IPS DF 4.7 (cell line): ENCODE measurements around the gene RBM38.

Source experiments
- DNase-seq: peaks from one replicate; pipeline ENCODE4 v3.0.0-alpha.2; 2013; ENCODE audit warnings: low spot score; ENCODE audit errors: extremely low read depth

Gene RBM38

DNA sequence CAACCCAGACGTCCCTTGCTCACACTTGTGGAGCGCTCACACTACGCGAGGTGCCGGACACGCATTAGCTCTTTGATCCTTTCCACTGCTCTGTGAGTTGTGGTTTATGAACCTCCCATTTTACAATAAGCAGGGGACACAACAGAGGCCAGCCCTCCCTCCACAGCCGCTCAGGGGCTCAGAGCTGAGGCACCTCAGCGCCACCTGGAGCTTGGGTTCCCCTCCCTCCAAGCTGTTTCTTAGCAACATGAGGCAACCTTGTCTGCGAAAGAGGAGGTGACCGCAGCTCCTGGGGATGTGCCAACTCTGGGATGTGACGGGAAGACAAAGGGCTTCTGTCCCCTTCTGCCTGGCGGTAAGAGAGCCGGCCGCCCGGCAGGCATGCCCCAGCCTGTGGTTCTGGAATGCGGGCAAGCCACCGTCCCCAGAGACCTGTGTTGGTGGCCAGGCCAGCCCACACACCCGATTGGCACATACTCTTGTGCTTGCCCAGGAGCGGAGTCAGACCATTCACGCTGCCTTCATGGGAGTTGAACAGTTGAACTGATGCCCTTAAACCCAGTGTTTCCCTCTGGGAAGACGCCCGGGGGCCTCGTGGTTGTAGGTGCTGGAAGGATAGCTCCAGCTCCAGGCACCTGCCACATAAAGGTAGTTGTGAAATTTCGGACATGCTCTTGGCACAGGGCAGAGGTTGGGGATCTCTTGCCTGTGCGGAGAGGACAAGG, 44.5 kb downstream of the RBM38 start:
- no peak for DNase-seq

DNA sequence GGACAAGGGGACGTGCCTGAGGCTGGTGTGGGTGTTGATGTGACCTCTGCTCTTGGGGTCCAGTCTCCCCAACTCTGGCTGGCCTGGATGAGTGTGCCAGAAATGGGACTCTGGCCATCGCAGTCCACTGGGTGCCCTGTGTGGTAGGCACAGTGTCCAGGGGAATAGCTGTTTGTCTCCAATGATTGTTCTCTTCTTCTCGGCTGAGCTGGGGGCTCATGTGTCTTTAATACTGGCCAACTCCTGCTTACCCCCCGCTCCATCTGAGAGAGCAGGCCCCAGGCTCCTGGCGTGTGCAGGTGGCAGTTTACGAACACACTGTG, 45.0 kb downstream of the RBM38 start:
- no peak for DNase-seq

DNA sequence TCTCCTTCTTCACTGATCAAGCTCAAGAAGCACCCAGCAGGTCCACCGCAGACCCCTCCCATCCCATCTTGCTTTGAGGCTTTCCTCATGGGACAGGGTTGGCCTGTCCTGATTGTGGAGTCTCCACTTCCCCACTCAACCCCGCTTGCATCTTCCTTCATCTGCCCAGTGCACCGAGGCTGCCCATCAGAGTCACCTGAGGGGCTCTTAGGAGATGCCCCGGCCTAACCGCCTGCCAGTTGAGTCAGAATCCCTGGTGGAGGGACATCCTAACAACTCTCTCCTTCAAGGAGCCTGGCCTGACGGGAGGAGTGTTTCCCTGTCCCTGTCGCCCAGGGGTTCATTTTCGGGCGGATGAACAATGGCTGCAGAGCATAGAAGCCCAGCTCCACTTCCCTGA, 46.1 kb downstream of the RBM38 start:
- DNase-seq: no peak

DNA sequence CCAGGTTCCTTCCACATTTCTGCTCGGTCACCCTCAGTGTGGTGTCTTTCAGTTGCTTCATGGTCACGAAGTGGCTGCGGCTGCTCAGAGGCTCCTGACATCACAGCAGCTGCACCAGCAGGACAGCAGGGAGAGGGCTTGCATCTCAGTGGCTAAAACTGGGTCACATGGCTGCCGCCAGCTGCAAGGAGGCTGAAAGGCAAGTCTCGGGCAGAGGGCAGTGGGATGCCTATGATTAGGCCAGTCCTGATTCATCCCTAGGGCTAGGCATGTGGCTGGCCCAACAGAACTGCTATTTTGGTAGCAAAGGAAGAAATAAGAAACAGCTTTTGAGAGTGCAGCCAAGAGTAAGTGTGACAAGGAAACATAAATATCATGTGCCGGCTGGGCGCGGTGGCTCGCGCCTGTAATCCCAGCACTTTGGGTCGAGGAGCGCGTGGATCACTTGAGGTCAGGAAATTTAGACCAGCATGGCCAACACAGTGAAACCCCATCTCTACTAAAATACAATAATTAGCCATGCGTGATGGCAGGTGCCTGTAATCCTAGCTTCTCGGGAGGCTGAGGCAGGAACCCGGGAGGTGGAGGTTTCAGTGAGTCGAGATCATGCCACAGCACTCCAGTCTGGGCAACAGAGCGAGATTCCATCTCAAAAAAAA, 46.6 kb downstream of the RBM38 start:
- no peak for DNase-seq

DNA sequence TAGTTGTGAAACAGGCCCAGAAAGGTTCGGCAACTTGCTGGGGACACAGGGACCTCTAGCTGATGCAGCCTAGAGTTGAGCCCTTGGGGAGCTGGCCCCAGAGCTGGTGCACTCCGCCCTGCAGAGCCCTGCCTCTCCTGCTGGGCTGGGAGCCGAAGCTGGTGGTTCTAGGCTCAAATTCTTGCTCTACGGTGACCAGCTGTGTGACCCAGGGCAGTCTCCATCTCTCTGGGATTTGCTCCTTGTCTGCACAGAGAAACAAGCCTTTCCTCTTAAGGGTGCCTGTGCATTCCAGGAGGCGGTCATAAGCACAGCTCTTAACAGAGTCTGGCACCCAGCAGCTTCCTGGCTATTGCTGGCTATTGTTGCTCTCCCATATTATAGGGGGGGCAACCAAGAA, 47.4 kb downstream of the RBM38 start:
- no peak for DNase-seq

DNA sequence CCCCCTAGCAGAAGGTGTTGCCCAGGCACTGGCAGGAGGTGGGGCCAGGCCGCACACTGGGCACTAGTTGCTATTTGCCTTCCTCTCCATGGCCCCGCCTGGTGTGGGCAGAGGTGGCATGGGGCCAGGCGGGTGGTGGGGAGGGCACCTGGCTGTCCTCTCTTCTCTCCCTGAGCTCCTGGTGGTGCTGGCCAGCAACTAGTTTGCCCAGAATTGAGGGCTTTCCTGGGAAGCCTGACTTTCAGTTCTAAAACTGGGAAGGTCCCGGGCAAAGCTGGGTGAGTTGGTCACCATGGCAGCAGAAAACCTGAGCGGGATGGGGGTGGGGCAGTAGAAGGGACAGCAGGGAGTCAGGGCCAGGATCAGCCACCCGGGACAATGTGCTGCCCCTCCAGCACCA, 48.2 kb downstream of the RBM38 start:
- no peak for DNase-seq

DNA sequence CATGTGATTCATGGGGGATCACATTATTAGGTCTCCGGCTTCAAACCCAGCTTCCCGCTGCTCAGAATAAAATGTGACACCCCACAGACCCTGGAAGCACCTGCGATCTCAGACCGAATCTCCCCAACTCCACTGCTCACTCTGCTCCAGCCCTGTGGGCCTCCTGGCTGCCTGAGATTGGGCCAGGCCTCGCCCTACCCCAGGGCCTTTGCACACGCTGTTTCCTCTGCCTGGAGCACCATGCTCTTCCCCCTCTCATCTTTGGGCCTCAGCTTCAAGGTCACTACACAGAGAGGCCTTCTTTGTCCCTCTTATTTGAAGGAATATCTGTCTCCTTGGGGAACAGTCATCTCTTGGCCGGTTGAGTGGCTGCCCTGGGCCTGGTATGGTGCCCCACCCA, 48.8 kb downstream of the RBM38 start:
- DNase-seq: no peak

DNA sequence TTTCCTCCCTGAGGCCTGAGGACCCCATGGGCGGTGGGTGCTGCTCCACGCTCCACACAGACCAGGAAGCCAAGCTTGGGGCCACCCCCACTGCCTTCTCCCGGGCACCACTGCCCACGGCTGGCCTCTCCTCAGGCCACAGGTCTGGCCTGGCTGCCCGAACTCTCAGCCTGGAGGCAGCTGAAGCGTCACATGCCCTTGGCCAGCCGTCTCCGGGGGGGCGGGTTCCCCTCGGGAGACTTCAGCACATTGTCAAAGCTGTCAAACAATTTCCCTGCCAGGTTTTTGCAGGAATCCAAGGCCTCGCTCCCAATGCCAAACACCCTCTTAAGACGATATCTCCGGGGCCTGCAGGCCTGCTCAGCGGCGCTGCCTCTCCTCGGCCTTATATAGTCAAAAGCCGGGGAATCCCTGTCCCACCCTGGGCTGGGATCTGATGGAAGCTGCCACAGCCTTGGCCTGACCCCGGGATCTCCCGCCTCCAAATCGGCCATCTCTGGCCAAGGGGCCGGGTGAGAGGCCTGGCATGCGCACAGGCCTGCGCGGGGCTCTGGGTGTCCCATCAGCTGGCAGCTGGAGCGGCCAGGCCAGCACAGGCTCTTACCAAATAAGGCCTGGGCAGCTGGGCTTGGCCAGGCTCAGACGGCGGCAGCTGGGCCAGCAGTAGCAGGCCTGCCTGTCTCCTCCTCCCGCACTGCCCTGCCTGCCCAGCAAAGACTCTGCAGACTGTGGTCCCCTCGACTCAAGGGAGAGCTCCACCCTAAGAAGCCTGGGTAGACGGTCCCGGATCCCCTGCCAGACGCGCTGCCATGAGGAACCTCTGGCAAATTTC, 49.7 kb downstream of the RBM38 start:
- DNase-seq: no peak

DNA sequence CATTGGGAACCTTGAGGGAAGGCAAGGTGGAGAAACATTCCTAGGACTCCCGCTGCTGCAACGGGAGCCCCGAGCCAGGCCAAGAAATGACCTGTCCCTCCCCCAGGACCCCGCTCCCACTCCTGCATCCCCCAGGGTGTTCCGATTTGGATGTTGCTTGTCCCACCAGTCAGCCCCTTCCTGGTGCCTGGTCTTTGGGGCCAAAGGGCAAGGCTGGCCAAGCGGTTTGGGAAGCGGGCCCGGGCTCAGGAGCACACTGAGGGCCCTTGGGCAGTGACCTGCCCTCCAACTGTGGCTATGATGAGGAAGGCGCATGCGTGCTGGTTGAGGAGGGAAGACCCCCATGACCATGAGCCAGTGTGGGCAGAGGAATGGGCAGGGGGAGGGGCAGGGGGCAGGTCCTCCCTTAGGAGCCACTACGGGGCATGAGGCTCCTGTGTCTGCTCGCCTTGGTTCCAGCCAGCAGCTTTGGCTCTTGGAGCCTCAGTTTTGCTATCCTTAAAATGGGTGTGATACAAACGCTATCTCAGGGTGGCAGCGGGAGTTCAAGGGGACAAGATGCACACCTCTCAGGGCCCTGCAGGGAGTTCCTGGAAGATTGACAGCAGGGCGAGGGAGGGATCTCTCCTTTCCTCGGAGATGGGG, 50.4 kb downstream of the RBM38 start:
- DNase-seq: no peak

DNA sequence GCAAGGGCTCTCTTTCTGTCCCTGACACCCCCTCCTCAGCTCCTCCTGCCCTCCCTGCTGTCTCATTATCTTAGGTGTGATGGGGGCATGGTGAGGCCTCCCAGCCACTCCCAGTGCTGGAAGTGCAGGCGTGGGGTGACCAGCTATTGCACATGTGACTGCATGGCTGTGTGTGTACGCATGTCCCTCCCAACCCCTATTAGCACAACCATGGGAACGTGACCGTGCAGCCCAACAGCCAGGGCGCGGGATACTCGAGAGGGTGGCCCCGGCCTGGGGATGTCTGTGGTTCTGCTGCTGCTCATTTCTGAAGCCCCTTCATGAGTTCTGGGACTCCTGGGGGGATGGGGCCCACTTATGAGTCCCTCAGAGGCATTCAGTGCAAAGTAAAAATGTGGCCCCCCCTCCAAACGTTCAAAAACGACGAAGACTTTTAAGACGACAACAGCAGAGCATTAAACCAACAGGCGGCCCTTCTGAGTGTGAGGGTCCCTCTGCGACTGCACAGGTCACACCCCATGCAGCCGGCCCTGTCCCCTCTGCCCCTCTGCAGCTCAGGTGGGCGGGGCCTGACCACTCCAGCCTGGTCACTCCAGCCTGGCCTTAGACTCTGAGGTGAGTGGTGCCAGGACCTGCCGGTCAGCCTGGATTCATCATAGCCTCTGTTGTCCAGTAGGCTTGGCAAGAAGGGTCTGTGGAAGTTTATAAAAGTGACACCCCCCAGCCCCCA, 51.1 kb downstream of the RBM38 start:
- no peak for DNase-seq

DNA sequence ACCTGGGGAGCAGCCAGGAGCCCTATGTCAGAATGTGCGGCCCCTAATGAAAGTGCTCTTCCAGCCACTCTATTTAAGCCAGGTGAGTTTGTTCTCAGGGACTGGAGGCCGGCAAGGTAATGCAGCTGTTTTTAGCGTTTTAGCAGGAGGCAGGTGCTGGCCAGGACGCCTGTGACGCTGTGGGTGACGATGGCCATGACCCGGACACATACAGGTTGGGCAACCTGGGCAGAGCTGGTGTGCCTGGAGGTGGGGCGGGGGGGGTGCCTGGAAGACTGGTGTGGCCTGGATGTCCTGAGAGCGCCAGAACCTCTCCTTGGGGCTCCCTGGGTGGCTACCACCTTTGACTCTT, 51.7 kb downstream of the RBM38 start:
- no peak for DNase-seq

DNA sequence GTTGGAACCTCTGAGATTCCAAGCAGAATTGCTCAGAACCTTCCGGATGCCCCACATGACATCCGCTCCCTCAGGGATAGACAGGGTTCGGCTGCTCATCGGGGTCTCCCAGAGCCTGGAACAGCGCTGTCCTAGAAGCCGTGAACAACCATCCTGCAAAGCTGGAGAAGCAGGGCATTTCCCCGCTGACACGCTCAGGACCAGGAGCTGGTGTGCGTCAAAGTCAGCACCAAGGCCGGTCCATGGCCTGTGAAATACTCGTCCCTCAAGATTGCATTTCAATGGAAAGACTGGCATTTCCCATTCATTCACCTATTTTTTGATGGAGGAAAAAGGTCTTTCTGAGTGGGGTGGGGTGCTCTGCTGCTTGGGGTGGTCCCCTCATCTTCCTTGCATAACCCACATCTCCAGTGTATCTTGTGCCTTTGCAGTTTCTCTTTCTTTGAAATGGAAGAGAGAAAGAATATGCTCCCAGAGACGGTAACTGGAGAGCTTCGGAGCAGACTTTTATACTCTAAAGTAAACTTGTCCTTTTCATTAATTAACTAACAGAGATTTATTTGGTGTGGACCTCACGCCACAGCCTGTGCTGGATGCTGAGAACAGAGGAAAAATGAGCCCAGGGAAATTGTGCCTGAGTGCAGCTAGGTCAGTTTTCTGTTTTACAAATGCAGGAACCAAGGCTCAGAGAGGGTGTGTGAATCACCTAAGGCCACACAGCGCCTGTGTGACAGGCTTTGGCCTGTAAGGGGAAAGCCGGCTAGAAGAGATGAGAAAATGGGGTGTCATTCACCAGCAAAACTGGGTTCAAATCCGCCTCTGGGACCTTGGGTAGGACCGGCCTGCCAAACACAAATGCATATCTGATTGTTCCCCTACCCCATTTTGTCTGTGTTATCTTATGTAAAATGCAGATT, 52.4 kb downstream of the RBM38 start:
- DNase-seq: no peak

DNA sequence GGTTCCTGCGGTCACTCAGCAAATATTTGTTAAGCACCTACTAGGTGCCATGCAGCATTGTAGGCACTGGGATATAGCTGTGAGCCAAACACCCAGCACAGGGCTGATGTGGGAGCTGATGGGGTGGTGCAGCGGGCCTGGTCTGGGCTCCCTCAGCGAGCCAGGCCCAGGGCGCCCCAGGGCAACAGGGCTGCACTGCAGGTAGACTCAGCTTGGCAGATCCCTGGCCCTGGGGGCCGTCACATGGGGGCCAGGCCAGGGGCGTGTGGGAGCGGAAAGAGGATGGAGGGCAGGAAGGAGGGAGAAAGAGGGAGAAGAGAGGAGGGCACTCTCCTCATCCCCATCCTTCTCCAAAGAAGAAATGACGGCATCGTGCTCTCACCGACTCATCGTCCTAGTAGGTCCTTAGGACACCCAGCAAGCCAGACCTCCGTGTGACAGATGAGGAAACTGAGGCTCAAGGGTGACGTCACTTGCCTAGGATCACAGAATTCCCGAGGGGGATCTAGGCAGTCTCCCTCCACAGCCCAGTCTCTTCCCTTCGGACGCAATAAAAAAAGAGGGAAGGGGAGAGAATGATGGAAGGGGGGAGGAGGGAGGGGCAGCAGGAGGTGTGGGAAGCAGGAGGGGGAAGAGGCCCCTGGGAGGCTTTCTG, 53.3 kb downstream of the RBM38 start:
- no peak for DNase-seq

DNA sequence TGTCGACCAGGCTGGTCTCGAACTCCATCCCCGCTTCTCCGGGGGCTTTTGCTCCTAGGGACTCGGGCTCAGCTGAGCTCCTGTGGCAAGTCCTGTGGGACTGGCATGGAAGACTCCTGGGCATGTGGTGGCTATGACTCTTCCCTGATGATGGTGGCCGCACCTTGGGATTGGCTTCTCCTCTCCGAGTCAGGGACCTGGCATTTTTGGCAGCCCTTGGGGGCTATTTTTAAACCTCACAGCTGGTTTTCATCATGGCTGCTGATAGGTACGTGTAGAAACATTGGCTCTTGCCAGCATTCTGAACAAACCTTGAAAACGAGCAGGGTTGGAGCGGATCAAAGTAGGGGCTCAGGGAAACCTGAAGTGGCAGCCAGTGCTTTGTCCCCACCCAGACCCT, 54.1 kb downstream of the RBM38 start:
- DNase-seq: no peak

DNA sequence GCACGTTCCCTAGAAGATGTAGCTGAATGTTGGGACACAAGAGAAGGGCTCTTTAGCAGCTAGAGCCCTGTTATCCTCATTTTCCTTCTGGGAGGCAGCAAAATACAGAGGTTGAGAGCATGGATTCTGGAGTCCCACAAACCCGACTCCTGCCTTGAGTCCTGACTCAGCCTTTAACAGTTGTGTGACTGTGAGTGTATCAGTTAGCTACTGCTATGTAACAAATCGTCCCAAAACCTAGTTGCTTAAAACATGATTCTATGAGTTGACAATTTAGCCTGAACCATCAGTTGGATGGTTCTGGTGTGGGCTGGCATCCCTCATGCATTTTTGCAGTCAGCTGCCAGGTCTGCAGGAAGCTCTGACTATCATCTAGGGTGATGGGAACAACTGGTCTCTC, 54.6 kb downstream of the RBM38 start:
- no peak for DNase-seq

DNA sequence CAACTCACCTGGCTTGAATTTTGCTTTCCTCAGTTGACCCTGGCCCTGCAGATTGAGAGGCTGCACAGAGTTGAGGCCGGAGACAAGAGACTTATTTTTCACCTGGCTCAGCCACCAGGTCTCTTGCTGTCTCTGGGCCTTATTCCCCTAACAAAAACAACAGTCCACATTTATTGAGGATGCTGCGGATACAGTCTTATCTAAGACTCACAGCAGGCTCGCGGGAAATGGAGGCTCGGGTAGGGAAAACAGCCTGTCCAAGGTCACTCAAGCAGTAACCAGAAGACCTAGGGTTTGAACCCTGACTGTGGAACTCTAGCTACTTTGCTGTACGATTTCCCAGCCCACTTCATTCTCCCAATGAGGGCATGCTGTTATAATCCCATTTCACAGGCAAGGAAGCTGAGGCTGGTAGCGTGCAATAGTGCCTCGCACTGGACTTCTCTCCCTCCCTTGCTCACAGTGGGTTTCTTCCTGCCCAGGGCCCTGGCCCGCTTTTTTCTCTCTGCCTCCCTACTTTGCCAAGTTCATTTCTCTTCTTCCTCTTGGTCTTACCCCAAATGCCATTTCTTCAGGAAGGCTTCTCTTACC, 57.7 kb downstream of the RBM38 start:
- DNase-seq: no peak

DNA sequence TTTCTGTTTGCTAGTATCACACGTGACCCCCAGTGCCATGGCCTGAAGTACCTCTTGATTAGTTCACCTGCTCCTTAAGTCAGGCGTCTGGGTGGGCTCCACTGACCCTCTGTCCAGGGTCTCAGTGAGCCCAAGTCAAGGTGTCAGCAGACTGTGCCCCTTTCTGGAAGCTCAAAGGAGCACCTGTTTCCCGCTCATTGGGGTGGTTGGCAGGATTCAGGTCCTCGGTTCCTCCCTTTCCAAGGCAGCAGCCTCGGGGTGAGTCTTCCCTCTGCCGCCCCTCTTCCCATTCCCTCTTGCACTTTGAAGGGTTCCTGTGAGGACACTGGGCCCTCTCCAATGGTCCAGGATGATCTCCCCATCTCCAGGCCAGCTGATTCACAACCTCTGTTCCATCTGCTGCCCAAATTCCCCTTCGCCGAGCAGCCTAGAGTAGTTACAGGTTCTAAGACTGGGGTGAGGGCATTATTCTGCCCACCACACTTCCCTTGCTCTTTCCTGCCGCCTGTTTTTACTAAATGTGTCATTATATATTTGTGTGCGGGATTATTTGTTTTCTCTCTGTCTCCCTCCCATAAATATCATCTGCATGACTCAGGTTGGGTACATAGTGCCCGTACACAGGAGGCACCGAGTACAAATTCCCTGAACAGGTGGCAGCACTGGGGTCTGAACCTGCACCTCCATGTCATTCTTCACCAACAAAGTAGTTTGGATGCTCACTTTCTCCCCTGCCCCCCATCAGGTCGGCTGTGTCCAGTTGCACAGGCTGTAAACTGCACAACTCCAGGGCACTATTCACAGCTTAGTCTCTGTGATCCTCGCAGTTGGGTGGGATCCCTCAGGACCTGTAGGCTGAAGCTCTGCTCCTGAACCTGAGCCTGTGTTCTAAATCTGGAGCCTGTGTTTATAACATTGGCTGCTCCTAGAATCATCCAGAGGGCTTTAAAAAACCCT, 58.5 kb downstream of the RBM38 start:
- DNase-seq: no peak

DNA sequence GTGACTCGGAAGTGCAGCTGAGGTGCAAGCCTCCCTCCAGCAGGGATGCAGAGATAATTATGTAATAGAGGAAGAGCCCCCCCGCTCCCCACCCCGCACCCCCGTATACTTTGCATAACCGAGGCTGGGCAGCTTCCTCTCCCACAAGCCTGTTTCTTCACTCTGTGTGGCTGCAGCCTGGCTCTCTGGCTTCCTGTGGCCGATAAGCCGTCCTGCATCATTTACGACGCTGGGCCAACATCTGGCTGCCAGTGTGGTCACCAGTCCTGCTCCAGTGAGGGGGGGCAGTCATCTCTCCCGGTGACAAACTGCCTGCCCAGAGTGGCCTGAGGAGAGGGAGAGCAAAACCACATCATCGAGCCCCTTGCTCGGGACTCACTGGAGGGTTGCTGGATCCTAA, 59.2 kb downstream of the RBM38 start:
- DNase-seq: no peak
